ENCODE data around the gene ST3GAL4. TPM values are rescaled to one million over a fixed set of nuclear protein-coding genes. Genes with fewer than 3 reads are reported as not detected.

ST3GAL4 gene
- total and polyA plus RNA-seq, 2 of the 8 experiments (the other 6 are each of a cell fraction or from before 2014, with no cell fraction given): 15.6 to 20.0 TPM

GRCh38 chr11:126336671-126337101 is 18.8 kb upstream of the ST3GAL4 start:
- H3K9me3 ChIP-seq (ENCODE audit: insufficient read depth in 2 of 2, low read depth in 1 of 2, low read length in 1 of 2): no peaks in the 10 kb centered on the region
- peaks cover 0 to 8% (median 3%) of the 10 kb centered on the region in 4 experiments; a peak in 2 of 7 replicates for H3K4me1 ChIP-seq (replicated peaks in 1 of 4; ENCODE audit: control insufficient read depth in 3 of 4, insufficient read depth in 4 of 4, low read length in 3 of 4)
- H4K5ac ChIP-seq (ENCODE audit: insufficient read length, low read depth, low read length): no peak overlapping the region
- H3K4me2 ChIP-seq (ENCODE audit: insufficient read depth in 1 of 2, low read depth in 2 of 2, low read length in 2 of 2): no peak overlapping the region
- WGBS, 2 experiments (ENCODE audit: extremely low coverage in 1 of 2, insufficient coverage in 1 of 2, insufficient read length in 1 of 2, insufficient replicate concordance in 2 of 2, low coverage in 1 of 2, low lambda C conversion rate in 2 of 2, missing lambda C conversion rate in 1 of 2): 86% methylated on average over 9 of the region's 9 CpGs; no CpG with 5 or more reads in 1 of the 2 experiments
- no peak overlapping the region for H3K56ac ChIP-seq (replicated peaks; ENCODE audit: insufficient read length, low read depth, low read length)
- no peaks in the 10 kb centered on the region for H3K23me2 ChIP-seq (ENCODE audit: low read depth, low read length)
- peaks cover 0 to 15% (median 4%) of the 10 kb centered on the region in 4 experiments; a peak in 4 of 8 replicates for H3K36me3 ChIP-seq (ENCODE audit: control insufficient read depth in 2 of 4, insufficient read depth in 4 of 4, low read length in 3 of 4)
- H3K27me3 ChIP-seq (replicated peaks in 1 of 4; ENCODE audit: control insufficient read depth in 3 of 4, extremely low read depth in 1 of 4, insufficient read depth in 3 of 4, low read length in 3 of 4): no peaks in the 10 kb centered on the region
- H3K23ac ChIP-seq (ENCODE audit: insufficient read length): no peak overlapping the region
- H2BK20ac ChIP-seq (ENCODE audit: low read length): no peak overlapping the region
- no peak overlapping the region; the same call in 1 of the 2 replicates for H2AK5ac ChIP-seq (ENCODE audit: low read depth, low read length)
- POLR2A ChIA-PET (ENCODE audit: partially characterized antibody): interaction anchor here (0.7 to 2.4 kb wide), 6 partner anchors 9 to 173 kb away, joined by 3 to 8 read pairs (median 4); partner anchors contain the start of genes DCPS, FOXRED1 and SRPRA
- no peak overlapping the region for H2AFZ ChIP-seq (ENCODE audit: low read length)
- no peak overlapping the region for H2BK120ac ChIP-seq (replicated peaks; ENCODE audit: low read depth, low read length)
- DNase-seq (ENCODE audit: low read depth in 1 of 2, low spot score in 2 of 2): no peak
- no peak for FAIRE-seq
- H3K27ac ChIP-seq (ENCODE audit: low read depth, low read length): no peak overlapping the region
- H4K91ac ChIP-seq (replicated peaks; ENCODE audit: insufficient read length, low read length): peak overlapping the region; percentile 38
- no peaks in the 10 kb centered on the region; the same call in 1 of the 2 replicates for H3K79me1 ChIP-seq (ENCODE audit: low read depth, low read length)
- CTCF ChIA-PET (ENCODE audit: partially characterized antibody): interaction anchor here (0.7 to 2.4 kb wide), 4 partner anchors 16 to 27 kb away, joined by 3 to 10 read pairs (median 8); no protein-coding TSS in a partner anchor
- H3K4ac ChIP-seq (replicated peaks; ENCODE audit: insufficient read length, low read depth, low read length): no peak overlapping the region
- H2BK12ac ChIP-seq (ENCODE audit: low read depth, low read length): no peak overlapping the region
- no peaks in the 10 kb centered on the region for H4K20me1 ChIP-seq (replicated peaks in 1 of 2; ENCODE audit: control insufficient read depth in 1 of 2, insufficient read depth in 2 of 2, low read length in 2 of 2)
- H4K8ac ChIP-seq (ENCODE audit: extremely low read depth, insufficient read depth, low read length): no peak overlapping the region
- no peak overlapping the region for H3K14ac ChIP-seq (ENCODE audit: insufficient read length)
- H2BK5ac ChIP-seq (ENCODE audit: low read depth, low read length): peak overlapping the region; percentile 77; the same call in 1 of the 2 replicates
- H3K18ac ChIP-seq (ENCODE audit: extremely low read depth, low read length): no peak overlapping the region
- no peak overlapping the region for H3K9ac ChIP-seq (replicated peaks in 1 of 4; ENCODE audit: extremely low read depth in 1 of 4, low read depth in 3 of 4, low read length in 3 of 4)
- H3K4me3 ChIP-seq (ENCODE audit: extremely low read depth in 1 of 4, insufficient read depth in 2 of 4, low read depth in 3 of 4, low read length in 4 of 4): no peak overlapping the region
- H3K79me2 ChIP-seq (ENCODE audit: control insufficient read depth in 1 of 2, insufficient read depth in 2 of 2, low read length in 2 of 2): no peaks in the 10 kb centered on the region
- no peak overlapping the region for H2BK15ac ChIP-seq (ENCODE audit: low read length)
- TF ChIP-seq EP300 (IDR thresholded peaks at IDR 0.05; ENCODE audit: borderline replicate concordance in 1 of 2, low read depth in 2 of 2, low read length in 2 of 2) (no peak), SIX5 (IDR thresholded peaks at IDR 0.05; ENCODE audit: low read depth, low read length) (no peak), SRF (IDR thresholded peaks at IDR 0.05; ENCODE audit: low read depth, low read length) (no peak), TBP (IDR thresholded peaks at IDR 0.05; ENCODE audit: low read depth, low read length) (no peak), MAFK (IDR thresholded peaks at IDR 0.05; ENCODE audit: low read depth, low read length) (no peak), CHD1 (IDR thresholded peaks at IDR 0.05; ENCODE audit: low read depth, low read length) (no peak), JUND (IDR thresholded peaks at IDR 0.05; ENCODE audit: low read length) (no peak), SUZ12 (IDR thresholded peaks at IDR 0.05; ENCODE audit: low read length) (no peak), TCF12 (IDR thresholded peaks at IDR 0.05; ENCODE audit: low read depth, low read length) (0 out of 2 replicates have a peak, but pooled peaks have one; percentile 25), TEAD4 (IDR thresholded peaks at IDR 0.05; ENCODE audit: low read depth, low read length) (no peak), GABPA (IDR thresholded peaks at IDR 0.05; ENCODE audit: borderline replicate concordance, insufficient read depth, low read length) (no peak), TAF1 (IDR thresholded peaks at IDR 0.05; ENCODE audit: low read depth, low read length) (no peak)
- TF ChIP-seq, protein P1, sequence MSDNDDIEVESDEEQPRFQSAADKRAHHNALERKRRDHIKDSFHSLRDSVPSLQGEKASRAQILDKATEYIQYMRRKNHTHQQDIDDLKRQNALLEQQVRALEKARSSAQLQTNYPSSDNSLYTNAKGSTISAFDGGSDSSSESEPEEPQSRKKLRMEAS (IDR thresholded peaks at IDR 0.05): 0 out of 2 replicates have a peak, but pooled peaks have one; percentile 20
